WI38 (cell line): ENCODE measurements around the gene RNF144B.

Experiments
- H3K4me3 ChIP-seq: 2 replicates; pipeline ENCODE4 v1.5.1; 2011; ENCODE audit warnings: low read depth, mild to moderate bottlenecking, control low read depth, low read length
- TF ChIP-seq, protein P1 (sequence below): IDR thresholded peaks from 2 replicates; pipeline ENCODE4 v1.5.1; 2012; ENCODE audit warnings: low read depth, mild to moderate bottlenecking, control low read depth, low read length

RNF144B gene

DNA sequence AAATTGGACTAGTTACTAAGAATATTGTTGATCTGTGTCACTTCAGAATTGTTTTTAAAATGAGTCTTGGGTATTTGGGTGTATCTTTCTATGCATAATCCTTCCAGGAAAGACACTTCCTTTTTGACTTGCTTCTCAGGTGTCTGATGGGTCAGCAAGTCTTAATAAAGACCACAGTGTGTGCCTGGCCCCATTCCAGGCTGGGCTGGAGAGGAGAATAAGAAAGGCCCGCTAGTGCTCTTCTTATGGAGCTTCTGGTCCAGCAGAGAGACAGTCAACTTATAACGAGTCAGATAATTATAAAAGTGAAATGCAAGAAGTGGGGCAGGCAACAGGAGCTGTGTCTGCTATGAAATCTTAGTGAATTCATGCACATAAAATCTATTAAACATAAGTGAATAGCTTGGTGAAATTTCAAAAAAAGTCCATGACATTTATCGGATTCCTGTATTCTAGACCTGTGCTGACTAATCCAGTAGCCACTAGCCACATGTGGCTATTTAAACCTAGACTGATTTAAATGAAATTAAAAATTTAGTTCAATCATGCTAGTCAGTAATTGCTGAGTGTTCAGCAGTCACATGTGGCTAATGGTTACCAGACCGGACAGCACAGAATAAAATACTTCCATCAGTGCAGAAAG lies 42.6 kb downstream of the RNF144B start:
- H3K4me3 ChIP-seq = no peak overlapping the region
- TF ChIP-seq, protein P1, sequence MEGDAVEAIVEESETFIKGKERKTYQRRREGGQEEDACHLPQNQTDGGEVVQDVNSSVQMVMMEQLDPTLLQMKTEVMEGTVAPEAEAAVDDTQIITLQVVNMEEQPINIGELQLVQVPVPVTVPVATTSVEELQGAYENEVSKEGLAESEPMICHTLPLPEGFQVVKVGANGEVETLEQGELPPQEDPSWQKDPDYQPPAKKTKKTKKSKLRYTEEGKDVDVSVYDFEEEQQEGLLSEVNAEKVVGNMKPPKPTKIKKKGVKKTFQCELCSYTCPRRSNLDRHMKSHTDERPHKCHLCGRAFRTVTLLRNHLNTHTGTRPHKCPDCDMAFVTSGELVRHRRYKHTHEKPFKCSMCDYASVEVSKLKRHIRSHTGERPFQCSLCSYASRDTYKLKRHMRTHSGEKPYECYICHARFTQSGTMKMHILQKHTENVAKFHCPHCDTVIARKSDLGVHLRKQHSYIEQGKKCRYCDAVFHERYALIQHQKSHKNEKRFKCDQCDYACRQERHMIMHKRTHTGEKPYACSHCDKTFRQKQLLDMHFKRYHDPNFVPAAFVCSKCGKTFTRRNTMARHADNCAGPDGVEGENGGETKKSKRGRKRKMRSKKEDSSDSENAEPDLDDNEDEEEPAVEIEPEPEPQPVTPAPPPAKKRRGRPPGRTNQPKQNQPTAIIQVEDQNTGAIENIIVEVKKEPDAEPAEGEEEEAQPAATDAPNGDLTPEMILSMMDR = no peak

DNA sequence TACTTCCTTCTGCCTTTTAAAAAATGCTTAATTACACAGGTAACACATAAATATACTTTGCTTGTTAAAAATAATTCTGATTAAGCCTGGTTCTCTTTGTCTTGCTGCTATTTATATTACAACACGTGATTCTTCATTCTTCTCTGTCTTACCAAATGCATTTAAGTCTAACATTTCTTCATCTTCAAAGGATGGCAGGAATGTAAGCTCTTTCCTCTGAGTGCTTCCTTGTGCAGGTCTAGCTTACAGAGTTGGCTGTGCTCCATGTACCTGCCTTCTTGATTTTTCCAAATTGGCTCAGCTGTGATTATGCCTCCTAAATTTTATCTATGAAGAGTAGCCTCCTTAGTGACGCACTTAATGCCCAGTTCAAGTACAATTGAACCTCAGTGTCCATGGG lies 44.4 kb downstream of the RNF144B start:
- TF ChIP-seq, protein P1 = no peak
- H3K4me3 ChIP-seq = no peak overlapping the region

DNA sequence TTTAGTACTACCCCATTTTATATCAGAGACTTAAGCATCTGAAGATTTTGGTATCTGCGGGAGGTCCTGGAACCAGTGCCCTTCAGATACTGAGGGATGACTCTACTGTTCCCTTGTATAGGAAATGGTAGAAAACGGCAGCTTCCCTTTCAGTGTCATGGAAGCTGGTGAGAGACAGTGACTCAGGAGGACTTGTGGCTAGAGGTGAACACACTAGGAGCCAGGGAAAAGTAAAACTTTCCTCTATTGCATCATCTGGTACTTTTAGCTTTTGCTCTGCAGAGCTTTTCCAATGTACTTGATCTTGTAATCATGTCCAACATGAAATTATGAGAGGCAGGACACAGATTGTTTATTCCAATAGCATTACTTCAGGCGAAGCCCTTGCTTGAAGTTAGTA lies 45.0 kb downstream of the RNF144B start:
- TF ChIP-seq, protein P1 = no peak
- no peak overlapping the region for H3K4me3 ChIP-seq

DNA sequence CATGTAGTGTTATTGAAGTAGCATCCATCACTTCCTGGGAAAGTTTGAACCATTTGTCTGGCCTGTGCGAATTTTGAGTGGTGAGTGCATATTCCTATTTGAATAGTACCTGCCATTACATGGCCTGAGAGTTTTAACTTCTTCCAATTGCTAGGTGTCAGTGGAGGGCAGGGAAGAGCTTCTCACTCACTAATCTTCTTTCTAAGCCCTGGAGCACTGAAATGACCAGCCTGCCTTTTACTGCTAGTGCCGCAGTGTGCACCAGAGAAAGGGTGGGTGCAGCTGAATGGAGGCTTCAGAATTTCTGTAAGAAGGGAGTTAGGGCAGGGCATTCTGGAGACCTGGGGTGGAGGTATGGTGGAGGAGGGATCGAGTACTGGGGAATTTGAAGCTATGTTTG lies 45.5 kb downstream of the RNF144B start:
- no peak overlapping the region for H3K4me3 ChIP-seq
- TF ChIP-seq, protein P1 = no peak

DNA sequence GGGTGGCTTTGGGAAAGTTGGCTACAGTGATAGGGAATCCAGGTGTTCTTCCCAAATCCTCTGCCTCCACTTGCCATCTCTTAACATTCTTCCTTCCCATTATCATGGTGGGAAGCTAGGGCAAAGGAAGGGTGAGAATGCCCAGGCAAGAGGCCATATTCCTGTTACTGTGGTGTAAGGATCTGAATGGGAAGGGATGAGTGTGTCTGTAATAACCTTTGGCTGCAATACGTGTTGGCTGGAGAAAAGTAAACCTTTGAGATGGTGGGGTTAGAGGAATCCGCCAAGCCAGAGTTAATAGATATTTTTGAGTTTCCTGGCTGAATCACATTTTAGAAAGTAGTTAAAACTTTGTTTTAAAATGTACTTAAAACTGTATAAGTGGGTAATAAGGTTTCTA lies 45.9 kb downstream of the RNF144B start:
- H3K4me3 ChIP-seq = no peak overlapping the region
- TF ChIP-seq, protein P1 = no peak

DNA sequence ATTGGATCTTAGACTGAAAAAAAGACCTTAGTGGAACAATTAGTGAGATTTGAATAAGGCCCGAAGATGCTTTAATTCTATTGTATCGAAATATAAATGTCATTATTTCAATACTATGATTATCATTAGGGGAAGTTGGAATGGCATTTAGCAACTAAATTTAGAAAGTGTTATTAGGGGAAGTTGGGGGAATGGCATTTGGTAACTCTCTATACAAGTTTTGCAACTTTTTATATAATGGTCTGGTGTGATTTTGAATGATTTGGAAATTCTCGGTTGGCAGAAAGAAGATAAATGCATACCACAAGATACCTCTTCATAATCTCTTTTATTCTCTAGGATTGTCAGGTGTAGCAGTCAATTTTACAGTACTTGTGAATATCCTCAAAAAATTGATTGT lies 49.2 kb downstream of the RNF144B start:
- TF ChIP-seq, protein P1 = no peak
- H3K4me3 ChIP-seq = no peak overlapping the region

DNA sequence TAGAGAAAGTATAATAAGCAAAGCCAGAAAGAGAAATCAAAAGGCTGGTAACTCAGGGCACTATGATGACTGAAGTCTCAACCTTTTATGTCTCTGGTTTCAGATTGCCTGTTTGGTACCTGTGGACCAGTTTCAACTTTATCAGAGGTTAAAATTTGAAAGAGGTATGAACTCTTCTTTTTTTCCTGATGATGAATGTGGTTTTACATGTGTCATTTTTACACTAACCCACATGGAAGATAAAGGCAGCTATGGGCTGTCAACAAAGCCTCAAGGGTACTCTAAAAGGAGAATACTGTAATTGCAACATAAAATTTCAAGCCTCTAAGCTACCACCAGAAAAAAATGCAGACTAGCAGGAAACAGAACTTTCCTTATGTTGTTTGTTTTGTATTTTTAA lies 52.4 kb downstream of the RNF144B start:
- no peak overlapping the region for H3K4me3 ChIP-seq
- TF ChIP-seq, protein P1 = no peak
